Astrocyte of the cerebellum (primary cell): ENCODE results near the gene FYB2.

Experiments
- DNase-seq: peaks from one replicate; pipeline ENCODE4 v3.0.0-alpha.2; 2011; ENCODE audit warnings: low read depth
- H3K4me3 ChIP-seq: 2 replicates; pipeline ENCODE4 v1.5.1; 2011; ENCODE audit warnings: mild to moderate bottlenecking, low read depth, low read length, moderate library complexity
- CTCF ChIP-seq: IDR thresholded peaks from 2 replicates; pipeline ENCODE4 v1.5.1; 2012; ENCODE audit warnings: low read length, low read depth, moderate library complexity, mild to moderate bottlenecking; ENCODE audit errors: missing control alignments
- in situ Hi-C: cut with HindIII; loops from 2 replicates; pipeline ENCODE4 v1.10.0; 2017; ENCODE audit warnings: low sequenced_read_pairs

Gene FYB2

DNA sequence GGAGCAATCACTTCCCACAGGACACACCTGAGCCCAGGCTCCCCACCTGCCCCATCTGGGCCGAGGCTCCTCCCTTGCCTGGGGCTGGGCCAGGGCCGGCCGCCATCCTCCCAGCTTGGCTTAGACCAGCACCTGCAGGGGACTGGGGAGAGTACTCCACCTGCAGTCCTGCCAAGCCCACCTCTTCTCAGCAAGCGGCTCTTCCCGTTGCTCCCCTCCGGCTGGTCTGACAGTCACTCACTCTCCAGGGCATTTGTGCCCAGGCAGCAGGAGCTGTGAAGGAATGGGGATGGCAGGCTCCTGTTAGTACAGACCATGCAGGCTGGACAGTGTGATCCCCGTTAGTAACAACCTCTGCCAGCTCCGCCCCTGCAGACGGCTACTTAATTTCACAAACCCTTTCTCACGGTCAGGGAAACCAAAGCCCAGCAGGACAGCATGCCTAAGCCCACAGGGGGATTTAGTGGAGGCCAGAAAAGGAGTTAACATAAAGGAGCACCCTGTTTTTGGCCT is at the start of gene FYB2:
Gene FYB2, minus strand, starts transcription at position 18 of the 513 bp plus-strand sequence. CDS start 114 bp downstream, outside the sequence.
- peak; percentile 22 for DNase-seq
- in situ Hi-C loops = no loop called here
- H3K4me3 ChIP-seq = no peak within 1 kb of the TSS
- no peak for TF ChIP-seq CTCF

- in situ Hi-C loops = no loop called here
- H3K4me3 ChIP-seq = no peak overlapping the region
- no peak for DNase-seq
- TF ChIP-seq CTCF = no peak
Observed at GRCh38 chr1:56868761-56869160, 49.6 kb upstream of the FYB2 start.

- H3K4me3 ChIP-seq = no peak overlapping the region
- DNase-seq = no peak
- TF ChIP-seq CTCF = no peak
- in situ Hi-C loops = no loop called here
Observed at GRCh38 chr1:56867491-56867890, 48.3 kb upstream of the FYB2 start.

DNA sequence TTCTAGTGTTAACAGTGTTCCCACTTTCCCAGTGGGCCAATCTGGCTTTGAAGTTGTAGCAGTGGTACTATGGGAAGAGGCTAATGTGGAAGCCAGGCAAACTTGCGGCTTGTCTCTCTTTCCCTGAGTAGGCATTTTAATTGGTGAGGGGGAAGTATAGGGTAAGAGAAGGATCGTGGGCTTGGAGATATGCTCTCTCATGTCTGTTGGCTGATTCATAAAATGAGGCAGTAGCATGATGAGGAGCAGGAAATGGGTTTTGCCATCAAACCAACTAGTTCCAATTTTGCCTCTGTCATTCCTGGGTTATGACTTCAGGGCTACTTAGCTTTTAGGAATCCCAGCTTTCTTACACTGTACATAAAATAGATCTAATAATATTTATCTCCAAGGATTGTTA is 47.5 kb upstream of the FYB2 start:
- H3K4me3 ChIP-seq = no peak overlapping the region
- DNase-seq = no peak
- no peak for TF ChIP-seq CTCF
- in situ Hi-C loops = no loop called here

- no peak overlapping the region for H3K4me3 ChIP-seq
- no peak for DNase-seq
- in situ Hi-C loops = no loop called here
- TF ChIP-seq CTCF = no peak
Observed at GRCh38 chr1:56864430-56864829, 45.2 kb upstream of the FYB2 start.

DNA sequence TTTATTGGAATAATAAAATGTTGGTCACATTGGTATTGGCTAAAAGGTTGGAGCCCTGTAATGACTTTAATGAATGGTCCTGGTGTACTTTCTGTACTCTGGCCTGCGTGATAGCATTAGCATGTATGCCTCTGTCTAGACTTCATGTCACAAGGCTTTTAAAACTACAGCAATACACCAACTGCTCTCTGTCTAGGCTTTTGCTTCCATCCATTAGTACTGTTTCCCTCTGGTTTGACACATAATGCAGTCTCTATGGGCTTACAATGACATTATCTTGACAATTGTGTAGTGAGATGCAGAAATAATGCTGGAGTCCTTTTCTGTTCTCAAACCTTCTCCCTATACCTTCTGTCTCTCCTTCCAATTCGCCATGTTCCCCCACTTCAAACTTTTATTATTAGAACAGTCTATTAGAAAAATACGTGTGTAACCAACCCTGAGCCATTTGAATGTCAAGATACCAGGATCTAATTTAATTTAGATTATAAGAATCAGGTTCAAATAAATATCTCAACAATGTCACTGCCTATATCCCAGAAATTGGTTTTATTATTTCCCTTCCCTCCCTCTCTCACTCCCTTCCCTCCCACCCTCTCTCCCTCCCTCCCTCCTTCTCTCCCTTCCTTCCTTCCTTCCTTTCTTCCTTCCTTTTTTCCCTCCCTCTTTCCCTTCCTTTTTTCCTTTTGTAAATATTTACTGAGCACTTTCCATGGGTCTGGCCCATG is 44.2 kb upstream of the FYB2 start:
- in situ Hi-C loops = no loop called here
- no peak for DNase-seq
- H3K4me3 ChIP-seq = no peak overlapping the region
- no peak for TF ChIP-seq CTCF
